HEK293 (cell line): ENCODE data around the gene CACNA2D1.

Experiments
- BCL11A ChIP-seq: fragments of 450-650 bp; formaldehyde crosslinking; IDR thresholded peaks from 2 replicates; pipeline ENCODE4 v1.5.1; 2016; ENCODE audit warnings: low read depth, missing biosample characterization, missing genetic modification characterization
- CTCF ChIP-seq: fragments of 450-650 bp; formaldehyde crosslinking; IDR thresholded peaks from 2 replicates; pipeline ENCODE4 v1.5.1; 2016; ENCODE audit warnings: missing biosample characterization, missing genetic modification characterization
- GFI1B ChIP-seq: fragments of 450-650 bp; formaldehyde crosslinking; IDR thresholded peaks from 2 replicates; pipeline ENCODE4 v1.5.1; 2016; ENCODE audit warnings: missing biosample characterization, missing genetic modification characterization
- PBX3 ChIP-seq: sonication (generic); formaldehyde crosslinking; IDR thresholded peaks from 2 replicates; pipeline ENCODE4 v1.8.1; 2022; ENCODE audit warnings: mild to moderate bottlenecking, moderate library complexity, missing genetic modification reagents
- TCF7L2 ChIP-seq: IDR thresholded peaks from 2 replicates; pipeline ENCODE4 v1.6.1; 2011; ENCODE audit warnings: low read depth, mild to moderate bottlenecking, inconsistent platforms, low read length, moderate library complexity, borderline replicate concordance
- TRIM28 ChIP-seq: IDR thresholded peaks from 2 replicates; pipeline ENCODE4 v1.6.1; 2011; ENCODE audit warnings: low read length, control low read depth, borderline replicate concordance
- WT1 ChIP-seq: fragments of 450-650 bp; formaldehyde crosslinking; IDR thresholded peaks from 2 replicates; pipeline ENCODE4 v1.5.1; 2016; ENCODE audit warnings: missing biosample characterization, missing genetic modification characterization
- ZNF341 ChIP-seq: fragments of 450-650 bp; formaldehyde crosslinking; IDR thresholded peaks from 2 replicates; pipeline ENCODE4; 2016; ENCODE audit warnings: low read depth, missing biosample characterization, missing genetic modification characterization
- ZNF544 ChIP-seq: fragments of 450-650 bp; formaldehyde crosslinking; IDR thresholded peaks from 2 replicates; pipeline ENCODE4 v1.5.0; 2017; ENCODE audit warnings: missing biosample characterization, missing genetic modification characterization
- TF ChIP-seq, protein P1 (sequence below): fragments of 450-650 bp; formaldehyde crosslinking; conservative IDR thresholded peaks from 2 replicates; pipeline ENCODE4 v1.5.1; 2016; ENCODE audit warnings: low read depth, missing biosample characterization, missing genetic modification characterization

DNA sequence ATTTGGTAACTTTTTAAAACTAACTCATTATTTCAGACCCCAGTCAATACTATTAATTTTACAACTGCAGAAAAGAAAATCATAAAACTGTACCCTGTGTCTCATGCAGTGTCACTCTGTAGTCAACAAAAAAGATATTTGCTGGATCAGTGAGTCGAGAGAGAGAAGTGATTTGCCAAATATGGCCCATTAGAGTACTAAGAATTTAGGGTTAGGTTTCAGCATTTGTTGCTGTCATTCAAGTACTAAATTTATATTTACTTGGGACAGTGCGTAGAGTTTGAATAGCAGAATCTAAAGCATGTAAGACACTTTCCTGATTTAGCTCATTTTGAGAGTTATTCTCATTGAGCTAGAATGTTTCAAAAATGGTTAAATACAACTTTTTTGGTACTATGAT, 38.9 kb downstream of the CACNA2D1 start:
- no peak for TF ChIP-seq CTCF (tag by site-specific recombination)
- no peak for TF ChIP-seq TCF7L2
- no peak for TF ChIP-seq BCL11A (tag by site-specific recombination)
- TF ChIP-seq, protein P1, sequence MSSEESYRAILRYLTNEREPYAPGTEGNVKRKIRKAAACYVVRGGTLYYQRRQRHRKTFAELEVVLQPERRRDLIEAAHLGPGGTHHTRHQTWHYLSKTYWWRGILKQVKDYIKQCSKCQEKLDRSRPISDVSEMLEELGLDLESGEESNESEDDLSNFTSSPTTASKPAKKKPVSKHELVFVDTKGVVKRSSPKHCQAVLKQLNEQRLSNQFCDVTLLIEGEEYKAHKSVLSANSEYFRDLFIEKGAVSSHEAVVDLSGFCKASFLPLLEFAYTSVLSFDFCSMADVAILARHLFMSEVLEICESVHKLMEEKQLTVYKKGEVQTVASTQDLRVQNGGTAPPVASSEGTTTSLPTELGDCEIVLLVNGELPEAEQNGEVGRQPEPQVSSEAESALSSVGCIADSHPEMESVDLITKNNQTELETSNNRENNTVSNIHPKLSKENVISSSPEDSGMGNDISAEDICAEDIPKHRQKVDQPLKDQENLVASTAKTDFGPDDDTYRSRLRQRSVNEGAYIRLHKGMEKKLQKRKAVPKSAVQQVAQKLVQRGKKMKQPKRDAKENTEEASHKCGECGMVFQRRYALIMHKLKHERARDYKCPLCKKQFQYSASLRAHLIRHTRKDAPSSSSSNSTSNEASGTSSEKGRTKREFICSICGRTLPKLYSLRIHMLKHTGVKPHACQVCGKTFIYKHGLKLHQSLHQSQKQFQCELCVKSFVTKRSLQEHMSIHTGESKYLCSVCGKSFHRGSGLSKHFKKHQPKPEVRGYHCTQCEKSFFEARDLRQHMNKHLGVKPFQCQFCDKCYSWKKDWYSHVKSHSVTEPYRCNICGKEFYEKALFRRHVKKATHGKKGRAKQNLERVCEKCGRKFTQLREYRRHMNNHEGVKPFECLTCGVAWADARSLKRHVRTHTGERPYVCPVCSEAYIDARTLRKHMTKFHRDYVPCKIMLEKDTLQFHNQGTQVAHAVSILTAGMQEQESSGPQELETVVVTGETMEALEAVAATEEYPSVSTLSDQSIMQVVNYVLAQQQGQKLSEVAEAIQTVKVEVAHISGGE: no peak
- TF ChIP-seq TRIM28: no peak
- TF ChIP-seq GFI1B (tag by site-specific recombination): no peak
- no peak for TF ChIP-seq ZNF544 (tag by site-specific recombination)
- TF ChIP-seq WT1 (tag by site-specific recombination): no peak
- no peak for TF ChIP-seq PBX3 (CRISPR knock-in tag)
- TF ChIP-seq ZNF341 (tag by site-specific recombination): no peak
